ENCODE measurements around the gene CCL1. TPM values are rescaled to one million over a fixed set of nuclear protein-coding genes. Genes with fewer than 3 reads are reported as not detected.

The CCL1 gene
- polyA plus RNA-seq, 1 of the 3 experiments (the other 2 are of a cell fraction) = not detected

GRCh38 chr17:34399725-34400124 is 36.7 kb upstream of the CCL1 start:
- no peak overlapping the region for H3K27ac ChIP-seq (ENCODE audit: low read depth in 2 of 2, low read length in 1 of 2)
- ChIA-PET POLR2A (no interaction called here), CTCF (interaction anchor here (0.6 to 3.8 kb wide), 6 partner anchors 11 to 199 kb away, joined by 3 to 16 read pairs (median 4); no protein-coding TSS in a partner anchor)
- H3K36me3 ChIP-seq (replicated peaks in 1 of 2; ENCODE audit: control insufficient read depth in 1 of 2, insufficient read depth in 2 of 2, low read length in 1 of 2) = no peaks in the 10 kb centered on the region
- H3K9ac ChIP-seq = no peak overlapping the region
- 0% methylated on average over 1 of the region's 1 CpG for WGBS (ENCODE audit: low lambda C conversion rate)
- H4K20me1 ChIP-seq (ENCODE audit: insufficient read depth) = no peaks in the 10 kb centered on the region
- H3F3A ChIP-seq (replicated peaks; ENCODE audit: insufficient read depth) = no peaks in the 10 kb centered on the region
- TF ChIP-seq EP300 (IDR thresholded peaks at IDR 0.05; ENCODE audit: borderline replicate concordance in 1 of 2, low read depth in 1 of 2, low read length in 1 of 2) = no peak
- no peak for TF ChIP-seq SIN3A (IDR thresholded peaks at IDR 0.05; ENCODE audit: borderline replicate concordance, low read depth, low read length)
- TF ChIP-seq USF1 (IDR thresholded peaks at IDR 0.05; ENCODE audit: borderline replicate concordance, low read depth) = no peak
- TF ChIP-seq RCOR1 (IDR thresholded peaks at IDR 0.05; ENCODE audit: low read length) = no peak
- no peak for TF ChIP-seq NFIC (IDR thresholded peaks at IDR 0.05; ENCODE audit: borderline replicate concordance)
- no peak for TF ChIP-seq SMC3 (IDR thresholded peaks at IDR 0.05; ENCODE audit: low read depth, low read length)
- TF ChIP-seq TEAD4 (IDR thresholded peaks at IDR 0.05; ENCODE audit: borderline replicate concordance, insufficient read depth) = no peak
- TF ChIP-seq ZBTB33 (IDR thresholded peaks at IDR 0.05; ENCODE audit: borderline replicate concordance, low read depth) = no peak
- TF ChIP-seq PBX3 (IDR thresholded peaks at IDR 0.05) = no peak
- no peak for TF ChIP-seq REST (IDR thresholded peaks at IDR 0.05; ENCODE audit: low read depth, low read length)
- no peak for TF ChIP-seq RXRA (IDR thresholded peaks at IDR 0.05; ENCODE audit: borderline replicate concordance, low read depth)
- no peak for TF ChIP-seq MAX (IDR thresholded peaks at IDR 0.05; ENCODE audit: low read depth)
- TF ChIP-seq YY1 (IDR thresholded peaks at IDR 0.05; ENCODE audit: low read depth) = no peak
- no peak overlapping the region for H2AFZ ChIP-seq (ENCODE audit: low read depth)
- H3K9me3 ChIP-seq = no peaks in the 10 kb centered on the region
- DNase-seq = no peak
- no peaks in the 10 kb centered on the region for H3K9me2 ChIP-seq
- H3K27me3 ChIP-seq (ENCODE audit: insufficient read depth) = no peaks in the 10 kb centered on the region
- H3K4me2 ChIP-seq = no peak overlapping the region
- H3K4me1 ChIP-seq (ENCODE audit: control insufficient read depth in 1 of 2, insufficient read depth in 2 of 2, low read depth in 1 of 2, low read length in 1 of 2) = no peaks in the 10 kb centered on the region
- H3K79me2 ChIP-seq (ENCODE audit: insufficient read depth) = no peaks in the 10 kb centered on the region
- H3K4me3 ChIP-seq (ENCODE audit: low read depth in 2 of 2, low read length in 1 of 2) = no peak overlapping the region

All from SK-N-SH (cell line).